BE2C (cell line): ENCODE measurements around the gene CCL28. TPM values are rescaled to one million over a fixed set of nuclear protein-coding genes. Genes with fewer than 3 reads are reported as not detected.
"Not testable (repeated sequence)": the region's sequence is repeated elsewhere in the genome, so short reads cannot be mapped to it uniquely, and the experiment has no call there.

ENCODE experiments used
- DNase-seq: peaks from one replicate; pipeline ENCODE4 v3.0.0-alpha.2; 2020
- H3K27me3 ChIP-seq: fragments of 250-450 bp; sonication (Bioruptor Pico); 2 replicates; pipeline ENCODE4 v1.5.1; 2020; ENCODE audit warnings: mild to moderate bottlenecking
- H3K36me3 ChIP-seq: fragments of 250-450 bp; sonication (Bioruptor Pico); 2 replicates; pipeline ENCODE4 v1.5.1; 2020; ENCODE audit warnings: mild to moderate bottlenecking
- H3K4me1 ChIP-seq: fragments of 250-450 bp; sonication (Bioruptor Pico); 2 replicates; pipeline ENCODE4 v1.5.1; 2020
- H3K4me3 ChIP-seq: 2 replicates; pipeline ENCODE4 v1.5.1; 2011; ENCODE audit warnings: low read depth, low read length
- H3K9me3 ChIP-seq: fragments of 250-450 bp; sonication (Bioruptor Pico); 2 replicates; pipeline ENCODE4 v1.5.1; 2020
- CTCF ChIP-seq: IDR thresholded peaks from 2 replicates; pipeline ENCODE4 v1.5.1; 2012; ENCODE audit warnings: mild to moderate bottlenecking, low read depth, low read length
- polyA plus RNA-seq: library from polyadenylated mRNA; unstranded; fragments of >200 nt; gene quantifications from one replicate; pipeline ENCODE4 v1.2.1, GENCODE V29; 2012; ENCODE audit warnings: low read depth, missing spikeins; ENCODE audit not compliant: insufficient read length, insufficient read depth

Gene CCL28
- polyA plus RNA-seq: not detected

GRCh38 chr5:43412156-43412555 is at the start of gene CCL28:
TSS of gene CCL28 (minus strand) at chr5:43412391. CDS start at chr5:43412316, 75 bp downstream.
- H3K4me1 ChIP-seq: no peaks in the 10 kb centered on the region
- no peak for DNase-seq
- H3K36me3 ChIP-seq: no peaks in the 10 kb centered on the region
- no peak within 1 kb of the TSS for H3K4me3 ChIP-seq
- no peak for TF ChIP-seq CTCF
- H3K27me3 ChIP-seq: no peaks in the 10 kb centered on the region
- H3K9me3 ChIP-seq: no peaks in the 10 kb centered on the region

- Histone ChIP-seq H3K4me1 (no peaks in the 10 kb centered on the region), H3K4me3 (no peak overlapping the region), H3K9me3 (no peaks in the 10 kb centered on the region), H3K27me3 (no peaks in the 10 kb centered on the region), H3K36me3 (no peaks in the 10 kb centered on the region; the same call in 1 of the 2 replicates)
- no peak for DNase-seq
- TF ChIP-seq CTCF: no peak
Measured at GRCh38 chr5:43461066-43461465, 48.9 kb upstream of the CCL28 start.

- no peaks in the 10 kb centered on the region for H3K27me3 ChIP-seq
- H3K4me3 ChIP-seq: no peak overlapping the region
- no peaks in the 10 kb centered on the region for H3K9me3 ChIP-seq
Measured at GRCh38 chr5:43456556-43456955, 44.4 kb upstream of the CCL28 start.

GRCh38 chr5:43441575-43441974 is 29.4 kb upstream of the CCL28 start:
- DNase-seq, H3K4me3 ChIP-seq, H3K9me3 ChIP-seq, H3K27me3 ChIP-seq, H3K36me3 ChIP-seq, H3K4me1 ChIP-seq: not testable (repeated sequence)

More at GRCh38 chr5:43456556-43456955, 44.4 kb upstream of the CCL28 start:
- Histone ChIP-seq H3K4me1 (no peaks in the 10 kb centered on the region), H3K36me3 (no peaks in the 10 kb centered on the region; the same call in 1 of the 2 replicates)
- no peak for DNase-seq
- TF ChIP-seq CTCF: no peak

- Histone ChIP-seq H3K9me3 (no peaks in the 10 kb centered on the region; the same call in 1 of the 2 replicates), H3K36me3 (no peaks in the 10 kb centered on the region), H3K27me3 (no peaks in the 10 kb centered on the region; the same call in 1 of the 2 replicates), H3K4me3 (no peak overlapping the region), H3K4me1 (no peaks in the 10 kb centered on the region)
- TF ChIP-seq CTCF: no peak
- DNase-seq: no peak
Measured at GRCh38 chr5:43437062-43437660, 25.0 kb upstream of the CCL28 start.

GRCh38 chr5:43433382-43433781 is 21.2 kb upstream of the CCL28 start:
- TF ChIP-seq CTCF: no peak
- no peak for DNase-seq
- no peak overlapping the region for H3K4me3 ChIP-seq
- H3K36me3 ChIP-seq: no peaks in the 10 kb centered on the region
- no peaks in the 10 kb centered on the region; the same call in 1 of the 2 replicates for H3K9me3 ChIP-seq
- H3K4me1 ChIP-seq: no peaks in the 10 kb centered on the region
- no peaks in the 10 kb centered on the region; the same call in 1 of the 2 replicates for H3K27me3 ChIP-seq
